GM19328 (cell line): ENCODE data around the gene ARHGAP8.
"Not testable (repeated sequence)": the region's sequence is repeated elsewhere in the genome, so short reads cannot be mapped to it uniquely, and the experiment has no call there.

ENCODE experiments used
- ATAC-seq: cut with Tn5 transposase; IDR thresholded peaks from one replicate; pipeline ENCODE4 v1.9.1; 2021; ENCODE audit warnings: mild to moderate bottlenecking, moderate library complexity; ENCODE audit not compliant: unreplicated experiment

The ARHGAP8 gene

DNA sequence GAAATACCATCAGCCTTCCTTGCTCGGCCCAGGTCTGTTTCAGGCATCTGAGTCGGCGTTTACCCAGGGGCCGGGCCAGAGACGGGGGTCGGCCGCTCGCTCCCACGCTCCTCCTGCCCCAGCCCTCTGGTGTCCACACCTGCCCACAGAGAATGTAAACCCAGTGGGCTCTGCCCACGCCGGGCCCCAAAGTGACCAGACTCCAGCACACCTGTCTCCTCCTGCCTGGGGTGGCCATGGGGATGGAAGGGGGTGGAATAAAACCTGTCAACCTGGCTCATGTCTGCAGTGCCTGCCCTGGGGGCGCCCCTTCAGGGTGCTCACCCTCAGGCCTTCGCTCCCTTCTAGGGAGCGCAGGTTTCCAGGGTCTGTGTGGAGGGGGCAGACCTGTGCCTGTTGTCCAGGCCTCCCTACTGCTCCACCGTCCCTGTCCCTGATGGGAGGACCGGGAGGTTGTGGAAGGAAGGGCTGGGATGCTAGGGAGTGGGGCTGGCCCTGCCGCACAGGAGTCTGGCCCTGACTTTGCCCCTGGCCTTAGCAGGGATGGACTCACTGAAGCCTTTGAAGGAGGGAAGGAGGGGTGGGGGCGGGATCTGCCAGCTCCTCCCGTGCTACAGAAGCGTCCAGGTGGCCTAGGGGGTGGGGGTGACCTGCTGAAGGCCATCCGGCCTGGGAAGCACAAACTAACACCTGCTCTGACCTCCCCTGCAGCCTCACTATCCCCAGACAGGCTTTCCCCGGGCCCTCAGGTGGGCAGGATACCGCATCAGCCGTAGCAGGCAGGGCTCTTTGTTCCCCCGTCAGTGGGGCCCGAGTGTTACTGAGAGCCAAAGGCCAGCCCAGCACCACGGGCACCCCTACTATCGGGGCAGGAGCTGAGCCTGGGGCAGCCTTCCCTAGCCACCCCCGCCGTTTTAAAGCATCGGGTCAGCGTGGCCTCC, 14.7 kb upstream of the ARHGAP8 start:
- ATAC-seq, result no peak

GRCh38 chr22:44738347-44738715, 14.0 kb upstream of the ARHGAP8 start:
- no peak for ATAC-seq

DNA sequence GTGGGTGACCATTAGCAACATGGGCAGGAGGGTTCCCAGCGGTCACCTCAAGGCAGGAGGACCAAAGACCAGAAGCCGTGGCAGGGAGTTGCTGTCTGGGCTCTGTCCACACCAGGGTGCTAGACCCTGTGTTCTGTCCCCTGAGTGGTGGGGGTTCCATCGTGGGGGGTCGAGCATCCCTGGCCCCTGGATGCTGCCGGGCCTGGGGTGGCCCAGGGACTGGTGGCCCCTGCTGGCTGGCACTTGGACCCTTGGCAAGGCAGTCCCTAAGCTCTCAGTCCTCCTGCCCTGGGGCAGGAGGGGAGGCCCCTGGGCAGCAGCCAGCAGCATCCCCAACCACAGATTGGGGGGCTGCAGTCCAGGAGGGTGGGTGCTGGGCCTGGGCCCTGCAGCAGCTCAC, 13.4 kb upstream of the ARHGAP8 start:
- ATAC-seq, result no peak

DNA sequence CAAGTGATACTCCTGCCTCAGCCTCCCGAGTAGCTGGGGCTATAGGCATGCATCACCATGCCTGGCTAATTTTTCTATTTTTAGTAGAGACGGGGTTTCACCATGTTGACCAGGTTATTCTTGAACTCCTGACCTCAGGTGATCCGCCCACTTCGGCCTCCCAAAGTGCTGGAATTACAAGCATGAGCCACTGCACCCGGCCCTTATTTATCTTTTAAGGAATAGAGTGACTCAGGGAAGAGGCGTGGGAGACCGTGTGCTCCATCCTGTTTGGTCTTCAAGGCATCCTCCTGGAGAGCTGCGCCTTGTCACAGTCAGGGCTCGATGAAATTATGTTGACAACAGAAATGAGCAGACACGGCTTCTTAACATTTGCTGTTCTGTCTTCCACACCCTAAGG, 12.7 kb upstream of the ARHGAP8 start:
- not testable (repeated sequence) for ATAC-seq

- no peak for ATAC-seq
Measured at GRCh38 chr22:44740307-44740706, 12.1 kb upstream of the ARHGAP8 start.

GRCh38 chr22:44741929-44742328, 10.4 kb upstream of the ARHGAP8 start:
- no peak for ATAC-seq

- ATAC-seq, result no peak
Measured at GRCh38 chr22:44743247-44743646, 9.1 kb upstream of the ARHGAP8 start.

DNA sequence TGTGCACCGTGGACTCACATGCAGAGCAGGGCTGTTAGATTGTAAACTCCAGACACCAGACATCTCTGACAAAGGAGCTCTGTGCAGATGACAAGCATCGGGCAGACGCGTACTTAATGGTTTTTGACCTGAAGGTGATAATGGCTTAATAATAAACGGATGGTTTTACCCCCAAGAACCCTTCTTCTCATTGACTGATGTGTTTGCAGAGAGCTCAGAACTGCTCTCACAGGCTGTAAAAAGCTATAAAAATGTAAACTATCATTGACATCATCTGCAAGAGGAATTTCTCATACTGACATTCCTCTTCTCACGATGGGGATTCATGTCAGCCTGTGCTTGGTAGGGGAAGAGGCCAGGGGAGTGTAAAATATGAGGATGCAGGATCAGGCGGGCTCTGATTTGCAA, 8.6 kb upstream of the ARHGAP8 start:
- no peak for ATAC-seq

GRCh38 chr22:44745853-44746789, 6.3 kb upstream of the ARHGAP8 start:
- no peak for ATAC-seq

DNA sequence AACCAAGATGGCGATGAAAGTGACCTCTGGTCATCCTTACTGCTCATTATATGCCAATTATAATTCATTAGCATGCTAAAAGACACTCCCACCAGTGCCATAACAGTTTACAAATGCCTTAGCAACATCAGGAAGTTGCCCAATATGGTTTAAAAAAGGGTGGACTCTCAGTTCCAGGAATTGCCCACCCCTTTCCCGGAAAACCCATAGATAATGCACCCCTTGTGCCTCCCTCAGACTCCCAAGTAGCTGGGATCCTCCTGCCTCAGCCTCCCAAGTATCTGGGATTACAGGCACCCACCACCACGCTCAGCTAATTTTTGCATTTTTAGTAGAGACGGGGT, 4.6 kb upstream of the ARHGAP8 start:
- ATAC-seq, result not testable (repeated sequence)

DNA sequence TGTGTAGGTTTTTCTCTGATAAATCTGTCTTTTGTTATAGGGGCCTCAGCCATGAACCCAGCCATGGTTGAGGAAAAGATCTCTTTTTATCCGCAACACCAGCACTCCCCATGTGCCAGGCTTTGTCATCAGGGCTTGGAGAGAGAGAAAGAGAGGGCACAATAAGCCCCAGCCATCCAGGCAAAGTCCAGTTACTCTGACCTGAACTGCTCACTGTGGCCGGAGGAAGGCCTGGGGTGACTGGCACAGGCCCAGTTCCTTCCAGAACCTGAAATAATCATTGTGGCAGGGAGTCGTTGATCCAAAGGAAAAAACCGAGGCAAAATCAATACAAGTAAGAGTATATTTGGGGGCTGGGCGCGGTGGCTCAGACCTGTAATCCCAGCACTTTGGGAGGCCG, 3.9 kb upstream of the ARHGAP8 start:
- ATAC-seq, result no peak

DNA sequence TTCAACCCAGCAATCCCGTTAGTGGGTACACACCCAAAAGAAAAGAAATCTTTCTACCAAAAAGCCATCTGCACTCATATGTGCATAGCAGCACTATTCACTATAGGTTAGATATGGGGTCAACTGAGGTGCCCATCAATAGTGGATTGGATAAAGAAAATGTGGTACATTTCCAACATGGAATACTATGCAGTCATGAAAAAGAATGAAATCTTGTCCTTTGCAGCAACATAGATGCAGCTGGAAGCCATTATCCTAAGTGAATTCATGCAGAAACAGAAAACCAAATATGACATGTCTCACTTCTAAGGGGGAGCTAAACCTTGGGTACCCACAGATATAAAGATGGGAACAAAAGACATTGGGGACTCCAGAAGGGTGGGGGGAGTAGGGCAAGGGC, 1.9 kb upstream of the ARHGAP8 start:
- ATAC-seq, result no peak

GRCh38 chr22:44753189-44754042, 1.0 kb downstream of the ARHGAP8 start:
- no peak for ATAC-seq

GRCh38 chr22:44754998-44755397, 2.6 kb downstream of the ARHGAP8 start:
- ATAC-seq, result no peak

GRCh38 chr22:44755417-44755816, 3.0 kb downstream of the ARHGAP8 start:
- no peak for ATAC-seq

DNA sequence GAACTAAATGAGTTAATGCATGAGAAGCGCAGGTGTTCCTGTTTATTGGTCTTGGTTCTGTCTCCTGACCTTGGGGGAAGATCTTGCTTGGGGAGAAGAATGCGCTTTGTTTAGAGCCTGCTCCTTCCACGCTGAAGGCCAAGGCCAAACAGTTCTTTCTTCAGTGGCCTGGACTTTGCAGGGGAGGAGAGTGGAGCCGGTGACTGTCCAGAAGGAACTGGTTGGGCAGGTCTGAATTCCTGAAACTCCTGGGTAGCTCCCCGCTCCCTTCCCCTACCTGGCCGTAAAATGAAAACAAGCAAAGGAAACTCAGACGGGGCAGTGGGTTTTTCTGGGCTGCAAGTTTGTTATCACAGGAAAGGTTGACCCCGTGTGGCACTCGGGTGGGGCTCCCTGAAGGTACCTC, 3.6 kb downstream of the ARHGAP8 start:
- ATAC-seq, result no peak

DNA sequence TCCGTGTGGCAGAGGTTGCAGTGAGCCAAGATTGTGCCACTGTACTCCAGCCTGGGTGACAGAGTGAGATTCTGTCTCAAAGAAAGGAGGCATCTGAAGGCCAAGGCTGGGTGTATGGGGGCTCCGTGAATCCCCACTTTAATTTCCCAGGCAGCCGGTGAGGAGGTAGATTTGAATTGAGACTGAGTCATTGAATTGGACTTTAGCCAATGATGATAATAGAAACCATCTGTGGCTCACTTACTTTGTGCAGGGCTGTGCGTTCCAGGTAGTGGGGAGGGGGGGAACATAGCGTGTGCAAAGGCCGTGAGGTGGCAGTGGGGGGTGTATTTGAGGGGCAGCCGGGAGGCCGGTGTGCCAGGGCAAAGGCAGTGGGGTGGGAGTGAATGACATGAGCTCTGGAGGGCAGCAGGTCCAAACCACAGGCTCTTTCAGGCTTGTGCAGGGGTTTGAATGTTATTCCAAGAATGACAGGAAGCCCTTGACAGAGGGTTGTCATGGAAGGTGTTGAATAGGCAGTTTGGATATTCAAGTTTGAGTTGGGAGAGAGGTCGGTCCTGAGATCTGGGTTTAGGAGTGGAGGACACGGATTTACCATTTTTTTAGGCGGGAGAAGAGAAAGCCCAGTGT, 6.1 kb downstream of the ARHGAP8 start:
- ATAC-seq, result no peak

DNA sequence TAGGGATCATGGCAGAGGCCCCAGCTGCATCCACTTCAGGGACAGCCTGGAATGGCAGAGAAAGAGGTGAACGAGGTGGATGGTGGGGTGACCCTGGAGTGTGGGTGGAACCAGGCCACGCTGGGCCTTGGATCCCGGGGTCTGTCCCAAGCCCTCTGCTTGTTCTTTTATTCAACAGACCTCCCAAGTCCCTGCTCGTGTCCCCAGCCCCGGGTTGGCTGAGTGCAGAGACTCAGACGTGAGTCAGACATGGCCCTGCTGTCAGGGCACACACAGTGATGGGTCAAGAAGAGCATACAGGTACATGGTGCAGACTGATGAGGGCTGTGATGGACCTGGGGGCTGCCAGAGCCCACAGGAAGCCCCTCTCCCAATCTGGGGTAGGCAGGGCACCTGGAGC, 6.6 kb downstream of the ARHGAP8 start:
- no peak for ATAC-seq

DNA sequence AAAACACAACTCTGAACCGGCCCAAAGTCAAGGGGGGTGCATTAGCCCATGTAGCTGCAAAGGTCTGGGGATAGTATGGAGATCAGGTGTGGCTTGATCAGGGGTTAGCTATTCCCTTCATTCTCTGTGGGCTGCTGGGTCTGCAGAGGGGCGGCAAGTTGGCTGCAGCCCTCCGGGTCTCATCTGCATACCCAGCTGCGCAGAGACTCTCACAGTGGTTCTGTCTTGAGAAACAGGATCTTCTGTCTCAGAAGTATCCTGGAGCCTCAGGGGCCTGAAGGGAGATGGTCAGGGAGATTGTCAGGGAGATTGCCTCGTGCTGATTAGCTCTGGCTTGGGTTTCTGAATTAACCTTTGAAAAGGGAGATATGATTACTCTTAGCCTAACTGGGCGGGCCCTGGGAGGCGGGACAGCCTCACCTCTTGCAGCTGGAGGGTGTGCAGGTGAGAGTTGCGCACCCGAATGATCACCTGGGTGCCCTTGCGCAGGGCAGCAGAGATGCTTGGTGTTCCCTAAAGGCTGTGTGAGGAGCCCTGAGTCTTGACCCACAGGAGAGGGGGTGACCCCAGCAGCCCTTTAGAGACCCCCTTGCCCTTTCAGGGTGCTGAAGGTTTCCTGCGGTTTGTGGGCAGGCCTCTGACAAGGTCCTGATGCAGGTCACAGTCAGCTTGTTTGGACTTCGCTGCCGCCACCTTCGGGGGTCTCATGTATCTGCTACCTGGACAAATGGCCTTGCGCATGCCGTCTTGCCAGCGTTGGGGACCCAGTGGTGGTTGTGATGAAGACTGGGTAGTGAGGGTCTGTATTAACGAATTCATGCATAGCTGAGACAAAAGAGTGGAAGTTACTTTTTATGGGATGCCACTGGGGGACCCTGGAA, 7.3 kb downstream of the ARHGAP8 start:
- ATAC-seq, result no peak

DNA sequence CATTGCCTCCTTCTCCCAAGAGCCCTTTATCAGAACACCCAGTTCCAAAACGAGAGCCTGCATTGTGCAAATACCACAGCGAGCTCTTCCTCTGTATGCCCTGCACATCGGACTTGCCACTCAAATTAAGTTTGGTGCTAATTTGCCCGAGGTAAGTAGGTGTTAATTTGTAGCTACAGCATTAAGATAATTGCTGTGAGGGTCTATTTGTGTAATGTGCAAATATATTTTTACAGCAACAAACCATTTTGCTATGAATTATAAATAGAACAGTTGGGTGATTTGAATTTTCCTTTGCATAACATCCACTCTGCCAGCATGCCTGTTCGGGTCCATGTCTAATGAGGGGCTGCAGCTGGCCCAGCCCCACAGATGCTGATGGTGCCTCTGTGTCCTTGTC, 8.1 kb downstream of the ARHGAP8 start:
- ATAC-seq, result no peak
